SK-N-DZ (cell line): ENCODE measurements around the gene PROCA1.
"Not testable (repeated sequence)": the region's sequence is repeated elsewhere in the genome, so short reads cannot be mapped to it uniquely, and the experiment has no call there.

Experiments used
- DNase-seq: peaks from one replicate; pipeline ENCODE4 v3.0.0-alpha.2; 2015; ENCODE audit warnings: low spot score

The PROCA1 gene

DNA sequence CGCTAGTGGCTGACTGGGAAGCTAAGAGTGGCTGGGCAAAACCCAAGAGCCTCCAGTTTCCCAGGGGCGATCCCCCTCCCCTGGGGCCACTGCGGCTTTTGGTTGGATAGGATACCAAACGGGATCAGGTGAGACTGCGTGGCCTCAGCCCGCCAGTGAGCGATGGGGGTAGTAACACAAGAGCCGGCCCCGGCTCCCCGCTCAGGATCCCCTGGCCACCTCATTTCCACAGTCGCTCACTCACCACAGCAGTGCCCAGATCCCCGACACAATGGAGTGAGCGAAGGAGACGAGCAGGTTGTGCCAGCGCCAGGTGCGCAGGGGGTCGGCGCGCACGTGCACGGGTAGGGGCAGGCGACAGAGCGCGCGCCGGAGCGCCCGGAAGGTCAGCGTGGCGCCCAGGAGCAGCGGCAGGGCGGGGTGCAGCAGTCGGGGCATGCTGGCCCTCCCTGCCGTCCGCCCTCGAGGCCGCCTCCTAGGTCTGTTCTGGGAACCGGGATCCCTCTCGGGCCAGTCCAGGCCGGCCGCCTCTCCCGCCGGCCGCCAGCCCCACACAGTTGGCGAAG is 14.1 kb upstream of the PROCA1 start:
- peak; percentile 86 for DNase-seq

- DNase-seq: peak; percentile 84
Observed at GRCh38 chr17:28725166-28725659, 13.5 kb upstream of the PROCA1 start.

DNA sequence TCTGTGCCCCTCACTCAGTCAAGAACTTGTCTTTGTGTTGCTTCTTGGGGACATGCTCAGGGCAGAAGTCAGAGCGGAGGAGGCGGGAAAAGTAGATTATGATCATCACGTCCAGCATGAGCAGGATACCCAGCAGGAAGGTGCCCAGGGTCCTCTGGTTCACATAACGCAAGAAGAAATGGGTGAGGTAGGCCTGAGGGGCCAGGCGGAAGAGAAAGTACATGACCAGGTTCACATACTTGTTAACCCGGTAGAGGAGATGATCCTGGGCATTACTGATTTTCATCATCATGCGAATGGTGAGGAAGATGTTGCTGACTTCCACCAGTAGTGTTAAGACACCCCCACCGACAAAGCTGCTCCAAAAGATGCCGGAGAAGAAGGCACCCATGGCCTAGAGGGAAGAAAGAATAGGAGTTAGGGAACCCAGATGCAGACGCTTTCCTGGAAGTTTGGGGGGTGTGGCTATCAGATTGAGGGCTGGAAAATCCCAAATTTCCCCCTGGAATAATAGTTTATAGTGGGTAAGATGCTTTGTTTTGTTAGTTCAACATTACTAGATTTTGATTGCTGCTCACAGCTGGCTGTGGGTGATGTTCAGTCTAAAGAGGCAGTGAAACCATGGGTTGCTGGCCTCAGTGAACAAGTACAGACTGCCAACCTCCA is 12.9 kb upstream of the PROCA1 start:
- peak; percentile 60 for DNase-seq

DNA sequence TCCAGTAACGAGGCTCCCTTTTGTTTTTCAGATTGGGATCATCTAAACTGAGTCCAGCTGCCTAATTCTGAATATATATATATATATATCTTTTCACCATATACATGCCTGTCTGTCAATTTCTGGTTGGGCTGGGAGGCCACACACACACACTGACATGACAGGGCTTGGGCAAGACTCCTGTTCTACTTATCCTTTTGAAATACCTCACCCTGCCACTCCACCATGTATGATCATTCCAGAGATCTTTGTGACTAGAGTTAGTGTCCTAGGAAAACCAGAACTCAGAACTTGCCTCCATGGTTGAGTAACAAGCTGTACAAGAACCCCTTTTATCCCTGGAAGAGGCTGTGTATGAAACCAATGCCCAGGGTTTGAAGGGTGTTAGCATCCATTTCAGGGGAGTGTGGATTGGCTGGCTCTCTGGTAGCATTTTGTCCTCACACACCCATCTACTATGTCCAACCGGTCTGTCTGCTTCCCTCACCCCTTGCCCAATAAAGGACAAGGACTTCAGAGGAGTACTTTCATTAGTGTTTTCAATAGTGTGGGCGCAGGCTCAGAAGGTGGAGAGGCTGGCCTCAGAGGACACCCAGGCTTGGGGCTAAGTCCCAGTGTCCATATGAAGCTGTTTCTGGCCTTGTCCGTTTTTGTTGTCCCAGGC is 12.3 kb upstream of the PROCA1 start:
- not testable (repeated sequence) for DNase-seq

- DNase-seq: no peak
Observed at GRCh38 chr17:28723159-28723835, 11.6 kb upstream of the PROCA1 start.

- DNase-seq: no peak
Observed at GRCh38 chr17:28722417-28723158, 10.9 kb upstream of the PROCA1 start.

DNA sequence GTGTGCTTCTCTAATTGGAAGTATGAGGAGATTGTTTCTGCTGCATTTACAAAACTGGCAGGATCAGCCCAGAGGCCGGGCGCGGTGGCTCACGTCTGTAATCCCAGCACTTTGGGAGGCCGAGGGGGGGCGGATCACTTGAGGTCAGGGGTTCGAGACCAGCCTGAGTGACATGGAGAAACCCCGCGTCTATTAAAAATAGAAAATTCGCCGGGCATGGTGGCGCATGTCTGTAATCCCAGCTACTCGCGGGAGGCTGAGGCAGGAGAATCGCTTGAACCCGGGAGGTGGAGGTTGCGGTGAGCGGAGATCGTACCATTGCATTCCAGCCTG is 9.3 kb upstream of the PROCA1 start:
- DNase-seq: not testable (repeated sequence)

DNA sequence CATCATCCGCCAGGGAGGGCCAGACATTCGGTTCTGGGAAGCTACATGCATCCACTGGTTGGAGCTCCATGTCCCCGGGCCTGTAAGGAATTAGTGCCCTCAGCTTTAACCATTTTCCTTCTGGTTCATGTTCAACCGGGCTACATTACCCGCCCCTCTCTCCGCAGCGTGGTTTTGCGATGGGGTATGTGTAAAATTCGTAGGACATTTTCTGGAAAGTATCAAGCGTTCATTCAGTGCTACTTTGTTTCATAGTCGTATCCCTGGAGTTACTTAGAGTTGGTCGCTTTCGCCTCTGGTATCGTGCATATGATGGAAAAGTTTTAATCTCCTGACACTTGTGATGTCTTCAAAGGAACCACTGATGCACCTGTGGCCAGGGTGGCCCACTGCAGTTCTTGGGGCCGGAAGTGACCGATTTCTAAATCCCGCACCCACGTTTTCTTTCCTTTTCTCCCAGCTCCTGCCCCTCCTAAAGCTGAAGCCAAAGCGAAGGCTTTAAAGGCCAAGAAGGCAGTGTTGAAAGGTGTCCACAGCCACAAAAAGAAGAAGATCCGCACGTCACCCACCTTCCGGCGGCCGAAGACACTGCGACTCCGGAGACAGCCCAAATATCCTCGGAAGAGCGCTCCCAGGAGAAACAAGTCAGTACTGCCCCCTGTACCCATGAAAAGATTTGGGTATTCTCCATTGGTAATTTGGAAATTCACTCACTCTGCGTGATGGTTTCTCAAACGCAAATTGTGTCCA is 8.7 kb upstream of the PROCA1 start:
- DNase-seq: no peak

- no peak for DNase-seq
Observed at GRCh38 chr17:28719021-28719433, 7.3 kb upstream of the PROCA1 start.

GRCh38 chr17:28718333-28719020 is 6.8 kb upstream of the PROCA1 start:
- DNase-seq: peak; percentile 47

GRCh38 chr17:28717578-28718332 is 6.1 kb upstream of the PROCA1 start, which contains the start of gene RAB34:
Gene RAB34 (minus strand): TSS chr17:28717868. CDS start chr17:28717266, 602 bp downstream.
- DNase-seq: peak; percentile 82

DNA sequence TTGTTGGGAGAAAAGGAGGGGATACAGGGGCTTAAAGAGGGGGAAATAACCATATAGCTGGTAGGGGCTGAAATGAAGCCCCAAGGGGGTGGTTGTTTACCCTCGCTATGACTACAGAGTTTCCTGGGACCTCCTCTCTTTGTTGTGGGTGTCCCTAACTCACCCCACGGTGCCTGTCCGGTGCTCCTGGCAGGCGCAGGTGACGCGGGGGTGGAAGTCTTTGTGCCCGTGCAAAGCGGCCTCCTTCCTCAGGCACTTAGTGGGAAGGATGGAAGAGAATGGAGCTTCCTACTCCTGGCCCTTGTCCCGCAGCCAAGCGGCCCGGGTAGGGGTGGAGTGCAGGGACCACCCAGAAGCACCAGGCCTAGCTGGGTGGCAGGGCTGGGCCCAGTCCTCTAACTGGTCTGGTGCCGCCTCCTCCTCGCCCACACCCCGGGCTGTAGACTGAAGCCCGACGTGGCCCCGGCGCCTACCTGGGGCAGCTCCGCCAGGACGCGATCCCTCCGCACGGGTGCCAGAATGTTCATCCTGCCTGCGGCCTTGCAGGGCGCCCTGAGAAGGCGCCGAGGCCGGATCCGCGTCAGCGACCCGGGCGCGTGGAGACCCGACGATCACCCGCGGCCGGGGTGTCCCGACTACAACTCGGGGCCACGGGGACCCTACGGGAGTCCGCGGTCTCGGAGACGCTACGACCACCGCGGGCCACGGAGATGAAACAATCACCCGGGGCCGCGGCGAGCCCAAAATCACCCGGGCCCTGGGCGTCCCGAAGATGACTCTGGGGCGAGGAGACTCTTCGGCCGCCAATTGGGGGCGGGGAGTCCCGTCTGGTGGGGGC is 5.3 kb upstream of the PROCA1 start:
- DNase-seq: no peak

- DNase-seq: no peak
Observed at GRCh38 chr17:28715217-28715616, 3.5 kb upstream of the PROCA1 start.

DNA sequence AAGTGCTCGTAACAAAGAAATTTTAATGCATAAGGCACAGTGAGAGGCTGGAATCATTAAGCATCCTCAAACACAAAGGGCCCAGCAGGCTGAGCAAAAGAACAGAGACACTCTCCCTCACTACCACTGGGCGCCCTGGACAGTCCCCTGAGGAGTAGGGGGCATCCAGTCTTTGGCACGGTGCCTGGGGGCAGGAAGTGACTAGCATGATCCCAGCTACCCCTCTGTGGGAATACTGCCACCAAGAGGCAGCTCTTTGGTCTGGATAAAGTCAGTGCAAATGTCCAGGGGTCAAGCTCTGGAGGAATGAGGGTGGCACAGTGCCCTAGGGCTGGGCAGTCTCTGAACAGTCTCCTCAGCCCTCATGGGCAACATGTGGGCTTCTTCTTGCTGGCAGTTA is 2.6 kb upstream of the PROCA1 start:
- DNase-seq: no peak

- no peak for DNase-seq
Observed at GRCh38 chr17:28712705-28713415, 1.2 kb upstream of the PROCA1 start.

DNA sequence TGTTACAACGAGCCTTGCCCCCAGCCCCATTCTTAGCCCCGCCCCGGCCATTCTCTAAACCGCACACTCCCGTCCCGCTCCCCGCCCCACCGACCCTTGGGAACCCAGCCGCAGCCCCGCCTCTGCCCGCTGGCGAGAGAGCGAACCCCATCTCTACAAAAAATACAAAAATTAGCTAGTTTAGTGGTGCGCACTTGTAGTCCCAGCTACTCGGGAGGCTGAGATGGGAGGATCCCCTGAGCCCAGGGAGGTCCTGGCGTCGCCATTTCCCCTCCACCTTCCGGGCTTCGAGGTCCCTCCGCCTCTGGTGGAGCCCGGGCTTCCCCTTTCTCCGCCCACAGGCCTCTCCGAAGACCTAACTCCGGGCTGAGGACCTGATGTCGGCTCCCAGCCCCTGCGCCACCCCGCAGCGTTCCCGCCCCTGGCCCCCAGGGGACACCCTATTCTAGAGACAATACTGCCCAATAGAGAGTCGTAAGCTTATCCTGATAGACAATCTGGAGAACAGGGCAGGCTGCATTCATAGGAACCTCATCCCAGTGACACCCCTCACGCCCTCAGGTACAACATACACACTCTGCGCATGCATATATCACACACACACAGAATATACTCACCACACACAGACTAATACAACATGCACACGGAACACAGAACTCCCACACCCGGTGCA is 480 bp upstream of the PROCA1 start:
- no peak for DNase-seq
